ENCODE data around the gene ARHGEF4.

GRCh38 chr2:131049150-131049718, 212.5 kb downstream of the ARHGEF4 start:
- TF ChIP-seq POLR2A (IDR thresholded peaks at IDR 0.05), result no peak
- TF ChIP-seq CTCF (IDR thresholded peaks at IDR 0.05 in 8 of 11, conservative IDR thresholded peaks at IDR 0.05 in 3 of 11), result no peak

Measured in spleen (tissue), 7 donors.